Effector memory CD8-positive, alpha-beta T cell (primary cell): ENCODE data around the gene ATL2.
"Not testable (repeated sequence)": the region's sequence is repeated elsewhere in the genome, so short reads cannot be mapped to it uniquely, and the experiment has no call there.

Experiments
- ATAC-seq: fragments of 150-1000 bp; cut with Tn5 transposase; replicated peaks from 2 replicates; pipeline ENCODE4 v1.10.0; 2021; ENCODE audit warnings: mild to moderate bottlenecking, moderate library complexity
- DNase-seq, 3 experiments: peaks; one replicate each; pipeline ENCODE4 v3.0.0; 2021
- H3K27ac Mint-ChIP-seq, 2 donors: one replicate each; pipeline ENCODE4 v1.8.0; 2022; ENCODE audit warnings: mild to moderate bottlenecking in 2 of 2, mixed read lengths in 2 of 2, moderate library complexity in 2 of 2
- H3K27me3 Mint-ChIP-seq, 2 donors: one replicate each; pipeline ENCODE4 v1.8.0; 2022; ENCODE audit warnings: mixed read lengths in 2 of 2
- H3K36me3 Mint-ChIP-seq: one replicate; pipeline ENCODE4 v1.8.0; 2022; ENCODE audit warnings: mild to moderate bottlenecking, moderate library complexity, mixed read lengths; ENCODE audit not compliant: insufficient read depth
- H3K4me1 Mint-ChIP-seq, 2 donors: one replicate each; pipeline ENCODE4 v1.8.0; 2022; ENCODE audit warnings: low read depth in 2 of 2, mixed read lengths in 2 of 2
- H3K4me3 Mint-ChIP-seq, 2 donors: one replicate each; pipeline ENCODE4 v1.8.0; 2022; ENCODE audit warnings: mild to moderate bottlenecking in 2 of 2, mixed read lengths in 2 of 2, moderate library complexity in 2 of 2
- H3K9me3 Mint-ChIP-seq, 2 donors: one replicate each; pipeline ENCODE4 v1.8.0; 2022; ENCODE audit warnings: mixed read lengths in 2 of 2

ATL2 gene

GRCh38 chr2:38259311-38259710 is 117.8 kb downstream of the ATL2 start:
- H3K27ac Mint-ChIP-seq, result no peak overlapping the region
- no peak for DNase-seq
- H3K4me1 Mint-ChIP-seq, result peaks cover 2 to 7% of the 10 kb centered on the region in 2 donors
- H3K36me3 Mint-ChIP-seq, result no peaks in the 10 kb centered on the region
- no peak overlapping the region for H3K4me3 Mint-ChIP-seq
- no peaks in the 10 kb centered on the region for H3K9me3 Mint-ChIP-seq
- H3K27me3 Mint-ChIP-seq, result peaks cover 42 to 45% of the 10 kb centered on the region in 2 donors
- ATAC-seq, result no peak

GRCh38 chr2:38257680-38258079 is 119.4 kb downstream of the ATL2 start:
- not testable (repeated sequence) for DNase-seq, ATAC-seq, H3K27ac Mint-ChIP-seq, H3K36me3 Mint-ChIP-seq, H3K4me3 Mint-ChIP-seq, H3K4me1 Mint-ChIP-seq, H3K9me3 Mint-ChIP-seq
- H3K27me3 Mint-ChIP-seq, result peaks cover 29 to 45% of the 10 kb centered on the region in 2 donors

GRCh38 chr2:38256610-38257009 is 120.5 kb downstream of the ATL2 start:
- peaks cover 22 to 35% of the 10 kb centered on the region in 2 donors for H3K27me3 Mint-ChIP-seq
- H3K4me3 Mint-ChIP-seq, result no peak overlapping the region
- no peak overlapping the region for H3K27ac Mint-ChIP-seq
- no peak for ATAC-seq
- H3K4me1 Mint-ChIP-seq, result peaks cover 2 to 7% of the 10 kb centered on the region in 2 donors
- no peaks in the 10 kb centered on the region for H3K9me3 Mint-ChIP-seq
- DNase-seq, result no peak
- H3K36me3 Mint-ChIP-seq, result peaks cover 3% of the 10 kb centered on the region

- ATAC-seq, result no peak
- no peak for DNase-seq
- H3K9me3 Mint-ChIP-seq, result no peaks in the 10 kb centered on the region
- peaks cover 0 to 1% of the 10 kb centered on the region in 2 donors for H3K4me1 Mint-ChIP-seq
- H3K4me3 Mint-ChIP-seq, result no peak overlapping the region
- H3K27me3 Mint-ChIP-seq, result peaks cover 9 to 23% of the 10 kb centered on the region in 2 donors
- peaks cover 3% of the 10 kb centered on the region for H3K36me3 Mint-ChIP-seq
- no peak overlapping the region for H3K27ac Mint-ChIP-seq
Measured at GRCh38 chr2:38255211-38255610, 121.9 kb downstream of the ATL2 start.

GRCh38 chr2:38254796-38255195 is 122.3 kb downstream of the ATL2 start:
- Mint-ChIP-seq H3K27ac (no peak overlapping the region), H3K9me3 (no peaks in the 10 kb centered on the region), H3K4me3 (no peak overlapping the region), H3K27me3 (peaks cover 6 to 21% of the 10 kb centered on the region in 2 donors), H3K4me1 (no peaks in the 10 kb centered on the region), H3K36me3 (peaks cover 3% of the 10 kb centered on the region)
- DNase-seq (no peak), ATAC-seq (no peak)

GRCh38 chr2:38251940-38252339 is 125.1 kb downstream of the ATL2 start:
- Mint-ChIP-seq H3K27me3 (peaks cover 5 to 6% of the 10 kb centered on the region in 2 donors), H3K4me1 (no peaks in the 10 kb centered on the region), H3K9me3 (no peaks in the 10 kb centered on the region), H3K27ac (no peak overlapping the region), H3K36me3 (peaks cover 3% of the 10 kb centered on the region), H3K4me3 (no peak overlapping the region)
- DNase-seq, result no peak
- no peak for ATAC-seq

- ATAC-seq, result no peak
- no peaks in the 10 kb centered on the region for H3K27me3 Mint-ChIP-seq
- no peak overlapping the region for H3K27ac Mint-ChIP-seq
- H3K9me3 Mint-ChIP-seq, result no peaks in the 10 kb centered on the region
- no peaks in the 10 kb centered on the region for H3K4me1 Mint-ChIP-seq
- H3K4me3 Mint-ChIP-seq, result no peak overlapping the region
- DNase-seq, result no peak
- H3K36me3 Mint-ChIP-seq, result peaks cover 3% of the 10 kb centered on the region
Measured at GRCh38 chr2:38248707-38249106, 128.4 kb downstream of the ATL2 start.

GRCh38 chr2:38248255-38248654 is 128.8 kb downstream of the ATL2 start:
- H3K4me1 Mint-ChIP-seq, result no peaks in the 10 kb centered on the region
- H3K9me3 Mint-ChIP-seq, result no peaks in the 10 kb centered on the region
- ATAC-seq (no peak), DNase-seq (no peak)
- no peak overlapping the region for H3K4me3 Mint-ChIP-seq
- H3K27ac Mint-ChIP-seq, result no peak overlapping the region
- H3K36me3 Mint-ChIP-seq, result peaks cover 3% of the 10 kb centered on the region
- no peaks in the 10 kb centered on the region for H3K27me3 Mint-ChIP-seq

- H3K9me3 Mint-ChIP-seq, result no peaks in the 10 kb centered on the region
- H3K4me1 Mint-ChIP-seq, result no peaks in the 10 kb centered on the region
- no peaks in the 10 kb centered on the region for H3K27me3 Mint-ChIP-seq
- ATAC-seq (no peak), DNase-seq (no peak)
- no peak overlapping the region for H3K27ac Mint-ChIP-seq
- no peaks in the 10 kb centered on the region for H3K36me3 Mint-ChIP-seq
- H3K4me3 Mint-ChIP-seq, result no peak overlapping the region
Measured at GRCh38 chr2:38246105-38246504, 131.0 kb downstream of the ATL2 start.

- no peaks in the 10 kb centered on the region for H3K9me3 Mint-ChIP-seq
- H3K27me3 Mint-ChIP-seq, result peaks cover 0 to under 1% of the 10 kb centered on the region in 2 donors
- ATAC-seq (no peak), DNase-seq (no peak)
- H3K36me3 Mint-ChIP-seq, result no peaks in the 10 kb centered on the region
- H3K4me3 Mint-ChIP-seq, result no peak overlapping the region
- no peaks in the 10 kb centered on the region for H3K4me1 Mint-ChIP-seq
- no peak overlapping the region for H3K27ac Mint-ChIP-seq
Measured at GRCh38 chr2:38245114-38245641, 131.9 kb downstream of the ATL2 start.

- H3K9me3 Mint-ChIP-seq, result no peaks in the 10 kb centered on the region
- H3K4me1 Mint-ChIP-seq, result no peaks in the 10 kb centered on the region
- no peak overlapping the region for H3K4me3 Mint-ChIP-seq
- no peak for DNase-seq
- no peak for ATAC-seq
- H3K27ac Mint-ChIP-seq, result no peak overlapping the region
- no peaks in the 10 kb centered on the region for H3K36me3 Mint-ChIP-seq
- peaks cover 0 to 8% of the 10 kb centered on the region in 2 donors for H3K27me3 Mint-ChIP-seq
Measured at GRCh38 chr2:38244301-38244700, 132.8 kb downstream of the ATL2 start.
